Neural crest cell (in vitro differentiated cells): ENCODE measurements around the gene SHF. TPM values are rescaled to one million over a fixed set of nuclear protein-coding genes. Genes with fewer than 3 reads are reported as not detected.

Experiments used
- DNase-seq: peaks from one replicate; pipeline ENCODE4 v3.0.0; 2021; ENCODE audit warnings: low read depth, mixed read lengths, low spot score
- H3K27ac Mint-ChIP-seq: one replicate; pipeline ENCODE4 v1.8.0; 2021; ENCODE audit warnings: mild to moderate bottlenecking, mixed read lengths; ENCODE audit not compliant: unreplicated experiment
- H3K27me3 Mint-ChIP-seq: 2 replicates; pipeline ENCODE4 v1.8.0; 2021; ENCODE audit warnings: low read depth, mild to moderate bottlenecking, mixed read lengths
- H3K36me3 Mint-ChIP-seq: 2 replicates; pipeline ENCODE4 v1.8.0; 2021; ENCODE audit warnings: low read depth, mild to moderate bottlenecking, mixed read lengths
- H3K4me1 Mint-ChIP-seq: 2 replicates; pipeline ENCODE4 v1.8.0; 2021; ENCODE audit warnings: mixed read lengths
- H3K4me3 Mint-ChIP-seq: one replicate; pipeline ENCODE4 v1.8.0; 2021; ENCODE audit warnings: mild to moderate bottlenecking, mixed read lengths
- H3K9me3 Mint-ChIP-seq: 2 replicates; pipeline ENCODE4 v1.8.0; 2021; ENCODE audit warnings: mixed read lengths
- total RNA-seq: library from RNA; stranded (reverse); gene quantifications from 2 replicates; pipeline ENCODE4 v1.2.1, GENCODE V29; 2021
- TF ChIP-seq, protein P1 (sequence below): fragments of 200-600 bp; sonication (generic); conservative IDR thresholded peaks from 2 replicates; pipeline ENCODE4 v1.5.0; 2021; ENCODE audit warnings: antibody characterized with exemption, mild to moderate bottlenecking

SHF gene
- total RNA-seq, 1 donor from 2014 or later = 55.0 TPM

GRCh38 chr15:45151998-45152828 lies 35.6 kb downstream of the SHF start:
- Mint-ChIP-seq H3K36me3 (peaks cover 3% of the 10 kb centered on the region), H3K9me3 (no peaks in the 10 kb centered on the region), H3K4me3 (no peak overlapping the region), H3K27ac (no peak overlapping the region), H3K4me1 (peaks cover 6% of the 10 kb centered on the region), H3K27me3 (peaks cover 2% of the 10 kb centered on the region)
- TF ChIP-seq, protein P1, sequence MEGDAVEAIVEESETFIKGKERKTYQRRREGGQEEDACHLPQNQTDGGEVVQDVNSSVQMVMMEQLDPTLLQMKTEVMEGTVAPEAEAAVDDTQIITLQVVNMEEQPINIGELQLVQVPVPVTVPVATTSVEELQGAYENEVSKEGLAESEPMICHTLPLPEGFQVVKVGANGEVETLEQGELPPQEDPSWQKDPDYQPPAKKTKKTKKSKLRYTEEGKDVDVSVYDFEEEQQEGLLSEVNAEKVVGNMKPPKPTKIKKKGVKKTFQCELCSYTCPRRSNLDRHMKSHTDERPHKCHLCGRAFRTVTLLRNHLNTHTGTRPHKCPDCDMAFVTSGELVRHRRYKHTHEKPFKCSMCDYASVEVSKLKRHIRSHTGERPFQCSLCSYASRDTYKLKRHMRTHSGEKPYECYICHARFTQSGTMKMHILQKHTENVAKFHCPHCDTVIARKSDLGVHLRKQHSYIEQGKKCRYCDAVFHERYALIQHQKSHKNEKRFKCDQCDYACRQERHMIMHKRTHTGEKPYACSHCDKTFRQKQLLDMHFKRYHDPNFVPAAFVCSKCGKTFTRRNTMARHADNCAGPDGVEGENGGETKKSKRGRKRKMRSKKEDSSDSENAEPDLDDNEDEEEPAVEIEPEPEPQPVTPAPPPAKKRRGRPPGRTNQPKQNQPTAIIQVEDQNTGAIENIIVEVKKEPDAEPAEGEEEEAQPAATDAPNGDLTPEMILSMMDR = no peak
- DNase-seq = no peak

DNA sequence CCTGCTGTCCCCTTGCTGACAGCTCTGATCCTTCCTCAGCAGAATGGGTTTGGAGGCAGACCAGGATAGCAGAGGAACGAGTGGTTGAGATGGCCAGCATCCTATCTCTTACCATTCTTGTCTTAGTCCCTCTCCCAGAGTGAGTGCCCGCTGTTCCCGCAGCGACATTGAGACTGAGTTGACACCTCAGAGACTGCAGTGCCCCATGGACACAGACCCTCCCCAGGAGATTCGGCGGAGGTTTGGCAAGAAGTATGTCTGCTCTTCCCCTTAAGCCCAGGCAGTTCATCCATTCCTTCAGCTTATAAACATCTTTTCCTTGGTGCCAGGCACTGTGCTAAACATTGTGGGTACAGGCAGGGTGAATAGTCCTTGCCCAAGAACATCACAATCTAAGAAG lies 36.8 kb downstream of the SHF start:
- Mint-ChIP-seq H3K4me1 (no peaks in the 10 kb centered on the region), H3K27me3 (no peaks in the 10 kb centered on the region), H3K9me3 (no peaks in the 10 kb centered on the region), H3K36me3 (no peaks in the 10 kb centered on the region), H3K27ac (no peak overlapping the region), H3K4me3 (no peak overlapping the region)
- DNase-seq = no peak
- TF ChIP-seq, protein P1 = no peak

DNA sequence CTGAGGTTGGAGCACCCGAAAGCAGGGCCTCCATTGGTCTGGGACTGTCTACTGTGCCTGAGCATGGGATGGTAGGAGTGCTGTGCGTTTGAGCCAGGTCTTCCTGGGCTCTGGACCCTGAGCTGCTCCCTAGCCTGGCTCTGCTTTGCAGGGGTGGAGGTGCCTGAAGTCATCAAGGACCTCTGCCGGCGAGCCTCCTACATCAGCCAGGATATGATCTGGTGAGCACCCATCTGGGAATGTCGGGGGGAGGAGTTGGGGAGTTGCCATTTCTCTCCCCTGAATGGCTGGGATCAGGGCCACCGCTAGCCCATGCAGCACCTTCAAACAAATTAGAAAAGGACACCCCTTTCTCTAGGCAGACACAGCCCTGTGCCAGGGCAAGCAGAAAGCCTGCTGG lies 37.3 kb downstream of the SHF start:
- no peak for DNase-seq
- no peaks in the 10 kb centered on the region for H3K4me1 Mint-ChIP-seq
- no peak overlapping the region for H3K27ac Mint-ChIP-seq
- H3K36me3 Mint-ChIP-seq = no peaks in the 10 kb centered on the region
- TF ChIP-seq, protein P1 = no peak
- H3K27me3 Mint-ChIP-seq = no peaks in the 10 kb centered on the region
- no peaks in the 10 kb centered on the region for H3K9me3 Mint-ChIP-seq
- no peak overlapping the region for H3K4me3 Mint-ChIP-seq

GRCh38 chr15:45149060-45149459 lies 38.7 kb downstream of the SHF start:
- Mint-ChIP-seq H3K4me1 (no peaks in the 10 kb centered on the region), H3K9me3 (no peaks in the 10 kb centered on the region), H3K27me3 (peaks cover 7% of the 10 kb centered on the region), H3K27ac (no peak overlapping the region), H3K4me3 (no peak overlapping the region), H3K36me3 (no peaks in the 10 kb centered on the region)
- DNase-seq = no peak
- TF ChIP-seq, protein P1 = no peak

GRCh38 chr15:45148076-45149059 lies 39.4 kb downstream of the SHF start:
- DNase-seq = no peak
- H3K4me3 Mint-ChIP-seq = no peak overlapping the region
- H3K9me3 Mint-ChIP-seq = no peaks in the 10 kb centered on the region
- H3K27me3 Mint-ChIP-seq = peaks cover 7% of the 10 kb centered on the region
- TF ChIP-seq, protein P1 = no peak
- no peaks in the 10 kb centered on the region for H3K4me1 Mint-ChIP-seq
- H3K36me3 Mint-ChIP-seq = no peaks in the 10 kb centered on the region
- no peak overlapping the region for H3K27ac Mint-ChIP-seq
